Measurements from ENCODE around the gene PDE4D.

GRCh38 chr5:59116231-59116865, 777.2 kb downstream of the PDE4D start:
- TF ChIP-seq CTCF (IDR thresholded peaks at IDR 0.05): no peak
- no peak for TF ChIP-seq EZH2 (IDR thresholded peaks at IDR 0.05; ENCODE audit: borderline replicate concordance, insufficient read depth, low read depth, low read length, poor library complexity, severe bottlenecking)
